Stimulated activated naive CD8-positive, alpha-beta T cell treated with anti-CD3 and anti-CD28 coated beads, Interleukin-15, Interleukin-2, amounts not matched to agents 100 U/mL and 50 U/mL, for 24 hours (primary cell): ENCODE data around the gene XIAP.
"Not testable (repeated sequence)": the region's sequence is repeated elsewhere in the genome, so short reads cannot be mapped to it uniquely, and the experiment has no call there.

Experiments used
- ATAC-seq: fragments of 150-1000 bp; cut with Tn5 transposase; one replicate; pipeline ENCODE4 v1.10.0; 2021
- DNase-seq: peaks from one replicate; pipeline ENCODE4 v3.0.0; 2021

Gene XIAP

DNA sequence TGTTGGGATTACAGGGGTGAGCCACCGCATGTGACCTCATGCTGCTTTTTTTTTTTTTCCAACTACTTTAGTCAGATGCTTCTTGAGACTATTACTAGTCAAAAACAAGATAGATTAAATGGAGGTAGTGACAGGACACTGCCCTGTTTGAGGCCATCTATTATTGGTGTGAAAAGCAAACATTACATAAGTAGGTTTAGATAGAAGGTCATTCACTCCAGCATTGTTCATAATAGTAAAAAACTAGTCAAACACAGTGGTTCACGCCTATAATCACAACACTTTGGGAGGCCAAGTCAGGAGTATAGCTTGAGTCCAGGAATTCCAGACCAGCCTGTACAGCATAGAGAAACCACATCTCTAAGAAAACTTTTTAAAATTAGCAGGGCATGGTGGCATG, 16.3 kb downstream of the XIAP start:
- ATAC-seq: no peak
- no peak for DNase-seq

DNA sequence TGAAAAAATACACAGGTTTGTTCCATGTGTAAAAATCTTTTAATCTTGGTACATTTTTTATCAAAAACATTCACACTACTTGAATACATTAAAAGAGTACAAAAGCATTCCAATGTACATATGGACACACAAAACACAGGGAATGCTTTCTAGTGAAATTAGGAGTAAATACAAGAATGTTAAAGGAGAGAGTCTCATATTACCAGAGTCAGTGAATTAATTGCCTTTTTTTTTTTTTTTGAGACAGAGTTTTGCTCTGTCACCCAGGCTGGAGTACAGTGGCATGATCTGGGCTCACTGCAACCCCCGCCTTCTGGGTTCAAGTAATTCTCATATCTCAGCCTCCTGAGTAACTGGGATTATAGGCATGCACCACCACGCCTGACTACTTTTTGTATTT, 17.0 kb downstream of the XIAP start:
- no peak for ATAC-seq
- DNase-seq: no peak

DNA sequence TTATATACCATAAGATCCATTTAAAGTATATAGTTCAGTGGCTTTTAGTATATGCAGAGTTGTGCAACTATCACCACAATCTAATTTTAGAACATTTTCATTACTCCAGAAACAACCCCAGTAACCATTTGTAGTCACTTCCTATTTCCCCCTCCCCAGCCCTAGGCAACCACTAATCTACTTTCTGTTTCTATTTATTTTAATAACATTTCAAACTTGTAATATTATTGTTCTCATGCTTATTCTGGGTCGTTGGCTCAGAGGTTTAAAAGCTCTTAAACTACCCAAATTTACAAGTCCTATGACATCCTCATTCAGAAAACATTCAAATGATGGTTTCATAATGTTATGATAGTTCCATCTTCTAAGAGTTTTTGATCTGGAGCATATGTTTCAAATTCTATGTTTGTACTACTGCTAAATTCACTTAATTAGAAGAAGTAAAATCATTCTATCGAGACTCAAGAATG, 18.4 kb downstream of the XIAP start:
- no peak for DNase-seq
- ATAC-seq: peak; percentile 48

DNA sequence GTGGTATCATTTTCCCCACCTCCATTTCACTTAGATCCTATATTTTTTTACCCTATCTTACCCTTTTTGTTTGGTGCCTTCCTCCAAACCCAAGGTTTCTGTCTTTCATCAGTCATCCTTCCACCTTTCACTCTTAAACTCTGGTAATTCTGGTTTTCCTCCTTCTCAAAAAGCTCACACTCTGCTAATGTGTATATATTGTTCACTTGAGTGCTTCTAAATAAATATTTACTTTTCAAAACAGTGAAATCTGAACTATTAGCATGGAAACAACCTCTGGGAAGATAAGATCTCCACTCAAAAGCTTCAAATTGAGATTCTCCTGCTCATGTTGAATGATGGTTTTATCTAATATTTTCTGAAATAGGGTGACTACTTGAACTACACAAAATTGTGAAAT, 21.5 kb downstream of the XIAP start:
- no peak for DNase-seq
- ATAC-seq: no peak

DNA sequence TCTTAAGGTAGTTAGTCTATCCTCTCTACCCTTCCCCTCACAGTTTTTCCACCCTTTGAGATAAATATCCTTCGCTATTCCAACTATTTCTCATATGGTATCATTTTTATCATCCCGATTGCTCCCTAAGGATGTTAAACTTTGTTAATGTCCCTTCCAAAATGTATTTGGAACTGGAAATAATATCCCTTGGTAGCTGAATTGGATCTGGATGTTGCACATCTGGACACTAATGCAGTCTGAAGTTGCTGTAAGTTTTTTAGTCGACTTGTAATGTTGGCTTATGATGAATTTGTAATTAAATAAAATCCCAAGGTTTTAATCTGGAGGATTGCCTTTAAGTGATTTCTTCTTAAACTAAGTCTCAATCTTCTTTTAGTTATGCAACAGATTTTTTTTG, 22.5 kb downstream of the XIAP start:
- no peak for ATAC-seq
- DNase-seq: no peak

DNA sequence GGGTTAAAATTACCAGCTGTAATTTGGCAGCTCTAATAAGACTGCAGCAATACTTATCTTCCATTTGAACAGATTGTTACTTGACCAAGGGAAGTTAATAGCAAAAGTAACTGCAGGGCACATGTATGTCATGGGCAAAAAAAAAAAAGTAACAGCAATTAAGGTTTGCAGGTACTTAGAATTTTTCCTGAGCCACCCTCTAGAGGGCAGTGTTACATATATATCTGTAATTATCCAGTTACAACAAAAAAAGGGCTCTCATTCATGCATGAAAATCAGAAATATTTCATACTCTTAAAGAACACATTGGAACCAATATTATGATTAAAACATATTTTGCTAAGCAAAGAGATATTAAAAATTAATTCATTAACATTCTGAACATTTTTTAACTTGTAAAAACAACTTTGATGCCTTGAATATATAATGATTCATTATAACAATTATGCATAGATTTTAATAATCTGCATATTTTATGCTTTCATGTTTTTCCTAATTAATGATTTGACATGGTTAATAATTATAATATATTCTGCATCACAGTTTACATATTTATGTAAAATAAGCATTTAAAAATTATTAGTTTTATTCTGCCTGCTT, 25.1 kb downstream of the XIAP start:
- ATAC-seq: no peak

DNA sequence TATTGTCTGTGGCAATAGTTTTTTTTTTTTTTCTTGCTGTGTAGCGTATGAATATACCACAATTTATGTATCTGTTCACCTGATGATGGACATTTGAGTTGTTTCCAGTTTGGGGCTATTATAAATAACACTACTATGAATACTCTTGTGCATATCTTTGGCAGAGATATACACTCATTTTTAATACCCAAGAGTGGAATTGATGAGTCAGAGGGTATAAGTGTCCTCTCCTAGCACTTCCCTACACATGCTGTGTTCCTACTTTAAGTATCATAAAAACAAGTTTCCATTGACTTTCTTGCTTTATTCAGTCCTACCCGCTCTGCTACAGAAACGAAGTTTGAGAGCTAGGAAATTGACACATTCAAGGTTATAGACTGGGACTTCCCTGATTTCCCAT, 39.8 kb downstream of the XIAP start:
- DNase-seq: no peak
- ATAC-seq: no peak

More for the DNA sequence above, 25.1 kb downstream of the XIAP start:
- DNase-seq: no peak

DNA sequence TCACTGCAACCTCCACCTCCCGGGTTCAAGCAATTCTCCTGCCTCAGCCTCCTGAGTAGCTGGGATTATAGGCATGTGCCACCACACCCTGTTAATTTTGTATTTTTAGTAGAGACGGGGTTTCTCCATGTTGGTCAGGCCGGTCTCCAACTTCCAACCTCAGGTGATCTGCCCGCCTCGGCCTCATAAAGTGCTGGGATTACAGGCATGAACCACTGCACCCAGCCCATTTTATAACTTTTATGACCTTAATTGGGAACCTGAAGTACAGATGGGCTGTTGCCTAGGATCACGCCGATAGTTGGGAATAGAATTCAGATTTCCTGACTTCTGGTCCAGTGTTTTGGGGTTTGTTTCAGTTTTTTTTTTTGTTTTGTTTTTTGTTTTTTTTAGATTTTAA, 43.4 kb downstream of the XIAP start:
- DNase-seq, ATAC-seq: not testable (repeated sequence)

DNA sequence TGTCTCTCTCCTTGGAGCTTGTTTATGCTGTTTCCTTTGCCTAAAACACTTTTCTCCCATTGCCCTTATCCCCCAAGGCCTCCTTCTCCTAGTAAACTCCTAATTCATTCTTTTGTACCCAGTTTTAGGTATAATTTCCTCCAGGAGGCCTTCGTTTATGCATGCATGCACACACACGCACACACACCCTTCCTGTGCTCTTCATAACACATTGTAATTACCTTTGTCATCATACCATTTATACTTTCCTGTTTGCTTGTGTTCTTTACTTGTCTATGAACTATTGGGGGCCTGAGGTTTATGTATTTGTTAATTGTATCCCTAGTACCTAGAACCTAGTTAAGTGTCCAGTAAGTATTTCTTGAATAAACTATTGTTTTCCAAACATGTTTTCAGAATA, 45.5 kb downstream of the XIAP start:
- no peak for ATAC-seq

DNA sequence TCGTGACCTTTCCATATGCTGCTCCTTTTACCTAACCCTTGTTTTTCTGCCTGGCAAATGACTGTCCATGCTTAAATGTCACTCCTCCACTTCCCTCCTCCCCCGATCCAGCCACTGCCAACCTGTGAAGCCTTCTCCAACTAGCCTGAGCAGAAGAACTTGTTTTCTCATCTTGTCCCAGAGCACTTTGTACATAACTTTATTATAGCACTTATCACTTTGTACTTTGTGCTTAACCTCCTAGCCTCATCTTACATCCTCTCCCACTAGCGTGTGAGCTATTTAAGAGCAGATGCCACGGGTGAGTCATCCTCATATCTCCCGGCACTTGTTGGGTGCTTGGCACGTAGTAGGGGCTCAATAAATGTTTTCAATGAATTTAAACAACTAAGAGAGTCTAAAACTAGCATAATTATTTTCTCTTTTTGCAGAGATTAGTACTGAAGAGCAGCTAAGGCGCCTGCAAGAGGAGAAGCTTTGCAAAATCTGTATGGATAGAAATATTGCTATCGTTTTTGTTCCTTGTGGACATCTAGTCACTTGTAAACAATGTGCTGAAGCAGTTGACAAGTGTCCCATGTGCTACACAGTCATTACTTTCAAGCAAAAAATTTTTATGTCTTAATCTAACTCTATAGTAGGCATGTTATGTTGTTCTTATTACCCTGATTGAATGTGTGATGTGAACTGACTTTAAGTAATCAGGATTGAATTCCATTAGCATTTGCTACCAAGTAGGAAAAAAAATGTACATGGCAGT, 46.9 kb downstream of the XIAP start:
- ATAC-seq (no peak), DNase-seq (no peak)

More for the DNA sequence above, 45.5 kb downstream of the XIAP start:
- DNase-seq: no peak

DNA sequence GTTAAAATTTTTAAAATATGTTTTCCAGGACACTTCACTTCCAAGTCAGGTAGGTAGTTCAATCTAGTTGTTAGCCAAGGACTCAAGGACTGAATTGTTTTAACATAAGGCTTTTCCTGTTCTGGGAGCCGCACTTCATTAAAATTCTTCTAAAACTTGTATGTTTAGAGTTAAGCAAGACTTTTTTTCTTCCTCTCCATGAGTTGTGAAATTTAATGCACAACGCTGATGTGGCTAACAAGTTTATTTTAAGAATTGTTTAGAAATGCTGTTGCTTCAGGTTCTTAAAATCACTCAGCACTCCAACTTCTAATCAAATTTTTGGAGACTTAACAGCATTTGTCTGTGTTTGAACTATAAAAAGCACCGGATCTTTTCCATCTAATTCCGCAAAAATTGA, 49.7 kb downstream of the XIAP start:
- DNase-seq: no peak
- ATAC-seq: no peak

DNA sequence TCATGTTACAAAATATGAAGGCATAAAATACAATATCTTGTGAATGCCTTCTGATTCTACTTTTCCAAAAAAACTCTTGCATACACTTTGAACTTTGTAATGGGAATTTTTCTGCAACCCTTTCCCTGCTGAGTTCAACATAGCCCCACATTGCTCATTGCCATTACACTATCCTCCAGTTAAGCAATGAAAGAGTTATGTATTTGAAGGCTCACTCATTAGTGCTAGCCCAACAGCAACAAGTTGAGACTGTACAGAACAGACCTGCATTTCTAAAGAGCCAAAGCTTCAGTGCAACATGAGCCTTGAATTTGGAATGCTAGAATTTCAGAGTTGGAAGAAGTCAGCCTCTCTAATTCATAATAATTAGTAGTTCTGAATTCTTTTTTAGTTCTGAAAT, 57.2 kb downstream of the XIAP start:
- DNase-seq (no peak), ATAC-seq (no peak)

DNA sequence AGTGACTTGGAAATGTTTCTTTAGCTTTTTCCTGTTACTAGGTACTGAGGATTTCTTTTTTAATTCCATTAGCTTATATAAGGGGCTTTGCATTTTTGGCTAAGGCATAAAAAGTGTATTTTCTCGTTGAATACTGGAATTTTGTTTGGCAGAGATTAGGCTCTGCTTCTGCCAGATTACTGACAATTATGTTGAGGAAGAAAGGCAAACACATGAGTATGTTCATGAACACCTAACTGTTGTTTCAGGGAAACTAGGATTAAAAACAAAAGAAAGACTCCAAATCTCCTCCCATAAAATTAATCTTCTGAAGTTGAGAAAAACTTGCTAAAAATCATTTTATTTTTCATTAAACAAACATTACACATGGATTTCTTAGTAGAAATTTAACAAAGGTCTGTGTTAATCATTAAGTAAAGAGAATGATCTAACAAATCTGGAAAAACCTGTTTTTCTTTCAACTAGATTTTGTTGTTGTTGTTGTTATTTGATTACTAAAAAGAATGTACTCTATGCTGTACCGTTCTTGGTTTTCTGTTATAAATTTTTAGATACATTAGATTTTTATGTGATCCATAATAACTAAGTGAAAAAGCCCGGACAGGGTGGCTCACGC, 58.4 kb downstream of the XIAP start:
- DNase-seq (no peak), ATAC-seq (no peak)

DNA sequence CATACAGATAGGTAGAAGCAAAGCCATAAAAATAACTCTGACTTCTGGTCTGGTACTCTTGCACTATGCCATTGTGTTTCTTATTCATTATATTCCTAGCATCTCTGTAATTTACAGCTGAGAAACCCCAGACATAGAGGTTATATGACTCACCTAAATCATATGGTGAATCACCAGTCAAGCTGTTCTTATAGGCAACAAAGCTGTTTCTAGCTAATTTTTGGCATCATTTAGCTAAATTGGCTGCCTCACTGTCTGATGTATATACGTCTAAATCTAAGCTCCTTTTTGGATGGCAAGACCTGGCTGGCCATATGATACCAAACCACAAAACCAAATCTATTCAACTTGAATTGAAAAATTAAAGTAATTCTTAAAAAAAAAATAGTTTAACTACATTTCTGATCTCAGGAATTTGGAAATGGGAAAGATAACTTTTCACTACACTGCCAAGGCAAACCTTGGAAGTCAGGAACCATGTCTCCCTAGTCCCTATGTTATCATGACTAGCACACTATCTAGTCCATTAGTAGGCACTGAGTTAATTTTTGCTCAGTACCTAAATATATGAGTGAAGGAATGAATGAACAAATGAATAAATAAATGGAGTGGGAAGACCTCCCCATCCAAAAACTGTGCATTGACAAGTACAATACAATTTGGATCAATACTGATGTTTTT, 60.4 kb downstream of the XIAP start:
- DNase-seq (no peak), ATAC-seq (no peak)

DNA sequence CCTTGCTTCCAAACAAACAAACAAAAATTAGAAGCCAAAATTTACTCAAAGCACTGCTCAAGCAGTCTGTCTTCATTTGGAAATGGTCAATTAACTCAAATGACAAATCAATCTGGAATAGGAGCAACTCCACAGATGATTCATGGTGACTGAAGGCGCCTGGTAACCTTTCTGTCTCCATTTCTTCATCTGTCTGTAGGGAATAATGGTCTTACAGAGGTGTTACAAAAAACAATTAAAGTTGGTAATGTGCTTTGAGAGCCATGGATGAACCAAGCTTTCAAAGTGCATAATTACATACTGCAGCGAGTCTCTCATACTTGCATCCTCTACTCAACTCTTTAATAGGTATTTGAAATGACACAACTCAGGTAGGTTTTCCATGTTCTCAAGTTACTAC, 63.4 kb downstream of the XIAP start:
- ATAC-seq (no peak), DNase-seq (no peak)

DNA sequence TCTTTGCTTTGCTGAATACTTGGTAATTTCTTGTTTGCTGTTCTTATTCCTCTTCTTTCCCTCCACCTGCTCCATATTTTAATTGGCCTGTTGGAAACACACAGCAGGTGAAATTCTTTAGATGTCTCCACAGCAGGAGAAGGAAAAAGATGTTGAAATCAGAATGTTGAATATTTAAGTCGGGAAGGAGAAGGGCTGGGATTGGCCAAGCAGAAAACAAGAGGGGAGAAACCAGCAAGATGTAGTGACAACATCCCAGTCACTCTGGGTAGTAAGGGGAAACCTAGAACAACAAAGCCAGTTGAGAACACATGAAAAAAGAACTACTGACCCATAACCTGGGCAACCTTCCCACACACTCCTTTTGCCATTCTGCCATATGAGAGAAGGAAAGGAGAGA, 64.3 kb downstream of the XIAP start:
- DNase-seq (no peak), ATAC-seq (no peak)

DNA sequence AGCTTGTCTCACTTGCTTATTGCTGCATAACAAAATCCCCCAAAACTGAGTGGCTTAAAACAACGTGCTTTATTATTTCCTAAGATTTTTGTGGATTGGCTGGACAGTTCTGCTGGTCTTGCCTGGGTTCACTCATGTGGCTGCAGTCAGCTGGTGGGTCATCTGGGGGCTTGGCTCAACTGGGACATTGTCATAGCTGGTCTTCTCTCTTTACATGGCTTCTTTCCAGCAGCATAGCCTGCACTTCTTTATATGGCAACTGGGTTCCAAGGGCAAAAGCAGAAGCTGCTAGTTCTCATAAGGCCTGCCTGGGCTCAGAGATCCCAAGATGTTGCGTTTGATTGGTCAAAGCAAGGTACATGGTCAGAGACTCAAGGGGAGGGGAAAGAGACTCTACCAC, 68.0 kb downstream of the XIAP start:
- no peak for ATAC-seq
- no peak for DNase-seq

DNA sequence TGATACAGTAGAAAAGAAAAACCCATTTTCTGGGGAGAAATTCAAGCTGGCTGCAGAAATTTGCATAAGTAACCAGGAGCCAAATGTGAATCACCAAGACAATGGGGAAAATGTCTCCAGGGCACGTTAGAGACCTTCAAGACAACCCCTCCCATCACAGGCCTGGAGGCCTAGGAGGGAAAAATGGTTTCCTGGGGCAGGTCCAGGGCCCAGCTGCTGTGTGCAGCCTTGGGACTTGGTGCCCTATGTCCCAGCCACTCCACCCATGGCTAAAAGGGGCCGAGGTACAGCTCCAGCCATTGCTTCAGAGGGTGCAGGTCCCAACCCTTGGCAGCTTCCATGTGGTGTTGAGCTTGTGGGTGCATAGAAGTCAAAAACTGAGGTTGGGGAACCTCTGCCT, 72.2 kb downstream of the XIAP start:
- ATAC-seq: not testable (repeated sequence)
- peak; percentile 3 for DNase-seq

DNA sequence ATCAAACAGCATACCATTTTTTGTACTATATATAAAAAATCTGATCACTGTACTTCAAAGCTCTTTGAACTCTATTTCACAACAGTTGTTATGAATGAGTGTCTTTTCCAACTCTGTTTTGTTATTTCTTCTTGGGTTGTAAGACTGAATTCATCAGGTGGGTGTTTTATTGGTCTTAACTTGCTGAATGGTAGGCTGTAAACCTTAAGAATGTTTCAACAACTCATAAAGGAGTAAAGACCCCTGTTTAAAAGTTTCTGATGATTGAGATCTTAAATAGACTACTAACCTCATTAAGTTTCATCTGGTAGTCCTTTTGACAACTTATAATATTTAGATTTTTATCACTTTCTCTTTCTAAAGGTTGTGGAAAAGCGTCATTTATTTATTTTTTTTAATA, 83.2 kb downstream of the XIAP start:
- ATAC-seq (no peak), DNase-seq (no peak)

DNA sequence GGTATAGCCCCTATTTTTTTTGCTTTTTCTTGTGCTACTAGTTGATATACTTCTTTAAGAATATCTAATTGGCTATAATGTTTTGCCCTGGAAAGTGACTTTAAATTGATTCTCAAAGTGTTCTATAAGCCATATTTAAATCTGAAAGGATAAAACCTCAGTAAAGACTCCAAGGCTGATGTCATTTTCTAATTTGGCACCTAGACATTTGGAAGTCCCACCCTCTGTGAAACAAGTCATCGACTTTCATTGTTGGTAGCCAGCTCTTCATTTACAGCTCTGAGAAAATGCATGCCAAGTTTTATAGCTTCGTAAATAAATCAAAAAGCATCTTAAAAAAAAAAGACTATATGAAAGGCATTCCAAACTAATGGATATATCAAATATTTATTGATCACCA, 83.6 kb downstream of the XIAP start:
- ATAC-seq (no peak), DNase-seq (no peak)

DNA sequence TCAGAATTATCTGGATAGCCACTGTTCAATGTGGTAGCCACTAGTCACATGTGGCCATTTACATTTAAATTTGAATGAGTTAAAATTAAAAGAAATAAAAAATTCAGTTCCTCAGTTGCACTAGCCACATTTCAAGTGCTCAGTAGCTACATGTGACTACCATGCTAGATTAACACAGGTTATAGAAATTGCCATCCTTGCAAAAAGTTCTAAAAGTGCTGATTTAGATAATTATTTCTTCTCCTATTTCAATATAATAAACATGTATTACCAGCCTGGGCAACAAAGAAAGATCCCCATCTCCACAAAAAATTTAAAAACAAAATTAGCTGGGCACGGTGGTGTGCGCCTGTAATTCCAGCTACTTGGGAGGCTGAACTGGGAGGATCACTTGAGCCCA, 90.0 kb downstream of the XIAP start:
- no peak for DNase-seq
- no peak for ATAC-seq

DNA sequence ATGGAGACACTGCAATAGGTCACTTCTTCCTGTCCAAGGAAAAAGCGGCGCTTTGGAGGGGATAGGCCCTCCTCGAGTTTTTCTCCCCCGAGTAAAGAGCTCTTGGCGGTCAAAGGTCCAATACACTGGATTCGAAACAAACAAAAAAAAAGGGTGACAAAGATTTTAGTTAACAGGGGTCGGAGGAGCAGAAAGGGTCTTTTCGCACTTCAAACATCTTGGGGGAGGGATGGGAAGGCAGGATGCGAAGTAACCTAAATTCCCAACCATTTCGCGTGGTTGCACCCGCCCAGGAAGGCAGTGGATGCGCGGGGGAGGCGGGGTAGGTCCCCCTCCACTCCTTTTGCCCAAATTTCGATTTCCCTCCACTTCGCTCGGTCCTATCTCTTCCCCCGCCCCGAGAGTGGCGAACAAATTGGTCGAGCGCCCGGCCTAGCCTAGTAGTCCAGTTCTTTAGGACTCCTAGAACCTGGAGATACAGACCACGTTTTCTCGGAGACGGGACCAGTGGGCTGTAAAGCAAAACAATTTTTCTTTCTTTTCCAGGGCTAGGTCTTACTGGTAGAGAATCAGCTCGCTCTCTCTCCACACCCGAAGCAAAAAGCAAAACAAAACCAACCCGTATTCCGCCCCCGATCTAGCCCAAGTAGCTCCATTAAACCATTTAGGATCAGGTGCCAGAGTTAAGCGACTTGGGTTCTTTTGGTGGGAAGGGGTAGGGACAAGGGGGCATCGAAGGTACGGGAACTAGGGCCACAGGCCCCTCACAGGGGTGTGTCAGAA, 99.6 kb downstream of the XIAP start:
- peak; percentile 18 for DNase-seq

More for the DNA sequence above, 99.6 kb downstream of the XIAP start:
- ATAC-seq: no peak
